SIG-M5 (cell line): Measurements from ENCODE around the gene ART4.

Experiments used
- DNase-seq: peaks from one replicate; lab custom pipeline; 2025; lab: John Stamatoyannopoulos, UW

The ART4 gene

DNA sequence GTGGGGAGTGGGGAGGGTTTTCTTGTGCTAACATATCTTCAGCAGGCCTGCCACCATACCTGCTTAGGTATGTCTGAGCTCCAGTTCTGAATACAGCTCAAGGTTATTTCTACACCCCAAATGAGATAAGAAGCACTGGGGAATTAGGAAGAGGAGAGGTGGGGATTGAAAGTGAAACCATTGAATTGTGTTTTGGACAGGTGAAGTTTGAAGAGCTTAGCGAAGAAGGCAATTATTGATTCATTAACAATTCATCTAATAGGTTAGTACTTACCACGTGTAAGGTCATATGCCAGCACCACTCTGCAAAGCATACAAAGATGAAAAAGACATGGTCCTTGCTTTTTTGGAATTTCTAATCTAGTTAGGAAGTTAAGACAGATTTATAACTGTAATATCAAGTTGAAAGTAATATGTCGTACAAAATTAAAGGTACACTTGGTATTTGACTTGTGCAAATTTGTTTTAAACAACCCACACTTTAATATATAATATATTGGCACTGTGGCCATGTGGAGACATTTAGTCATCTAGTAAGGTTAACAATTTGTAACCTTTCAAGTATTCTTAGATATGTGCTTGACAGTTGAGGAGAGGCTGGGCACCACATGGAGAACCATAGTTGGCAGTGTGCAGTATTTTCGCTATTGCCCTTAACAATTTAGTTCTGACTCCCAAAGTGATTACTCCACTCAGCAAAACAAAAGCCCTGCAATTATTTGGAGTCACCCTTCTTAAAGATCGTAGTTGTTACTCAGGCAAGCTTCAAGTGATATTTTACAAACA is 33.0 kb downstream of the ART4 start:
- no peak for DNase-seq

- DNase-seq = no peak
Observed at GRCh38 chr12:14803830-14804160, 39.5 kb downstream of the ART4 start.

DNA sequence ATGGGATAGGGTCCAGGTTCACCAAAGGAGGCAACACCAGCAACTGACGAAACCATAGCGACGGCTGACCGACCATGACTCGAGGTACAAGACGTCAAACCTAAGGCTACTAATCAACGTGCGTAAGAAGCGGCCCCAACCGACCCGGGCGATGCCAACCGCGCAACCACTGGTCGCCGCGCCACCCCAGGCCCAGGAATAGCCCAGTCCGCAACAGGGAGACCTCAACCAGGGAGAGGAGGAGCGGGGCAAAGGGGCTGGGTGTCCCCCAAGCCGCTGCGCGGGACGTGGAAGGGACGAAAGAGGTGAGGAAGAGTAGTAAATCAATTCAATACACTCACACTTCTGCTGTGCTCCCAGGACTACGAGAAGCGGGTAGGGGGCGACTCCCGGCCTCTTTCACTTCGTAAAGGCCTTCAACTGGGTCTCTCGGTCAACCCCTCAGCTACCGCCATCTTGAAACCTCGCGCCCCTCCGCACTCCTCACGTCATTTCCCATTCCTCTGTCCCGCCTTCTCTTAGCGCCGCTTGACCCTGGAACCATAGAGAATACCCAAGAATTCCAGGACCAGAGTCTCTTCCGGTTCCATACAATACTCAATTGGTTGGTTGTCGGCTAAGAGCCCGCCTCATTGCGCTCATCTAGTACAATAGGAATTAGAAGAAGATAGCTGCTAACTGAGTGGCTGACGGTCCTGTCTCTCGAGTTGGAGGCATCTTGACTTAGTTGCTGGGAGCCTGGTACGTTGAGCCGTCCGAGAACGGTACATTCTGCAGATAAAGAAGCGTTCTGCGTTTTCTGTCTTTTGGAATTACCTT is 40.1 kb downstream of the ART4 start, which contains the start of the genes C12orf60 and WBP11:
Gene C12orf60 (plus strand): TSS at position 660 of the 819 bp plus-strand sequence. CDS start 19,266 bp downstream, outside the sequence.
Gene WBP11 (minus strand): TSS at position 468 of the 819 bp plus-strand sequence. CDS start 2,095 bp downstream, outside the sequence.
- peak; percentile 99 for DNase-seq

DNA sequence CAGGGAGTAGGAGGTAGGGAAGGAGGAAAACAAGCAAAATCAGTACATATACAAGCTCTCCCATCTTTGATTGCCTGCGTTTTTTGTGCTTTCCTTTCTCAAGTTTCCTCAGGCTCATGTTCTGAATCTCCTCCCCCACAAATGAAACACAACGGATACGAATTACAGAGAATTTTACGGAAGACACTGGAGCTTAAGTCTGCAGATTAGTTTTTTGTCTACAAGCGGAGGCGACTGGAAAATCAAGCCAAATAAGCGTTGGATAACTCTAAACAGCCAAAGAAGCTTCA is 40.7 kb downstream of the ART4 start:
- DNase-seq = no peak

DNA sequence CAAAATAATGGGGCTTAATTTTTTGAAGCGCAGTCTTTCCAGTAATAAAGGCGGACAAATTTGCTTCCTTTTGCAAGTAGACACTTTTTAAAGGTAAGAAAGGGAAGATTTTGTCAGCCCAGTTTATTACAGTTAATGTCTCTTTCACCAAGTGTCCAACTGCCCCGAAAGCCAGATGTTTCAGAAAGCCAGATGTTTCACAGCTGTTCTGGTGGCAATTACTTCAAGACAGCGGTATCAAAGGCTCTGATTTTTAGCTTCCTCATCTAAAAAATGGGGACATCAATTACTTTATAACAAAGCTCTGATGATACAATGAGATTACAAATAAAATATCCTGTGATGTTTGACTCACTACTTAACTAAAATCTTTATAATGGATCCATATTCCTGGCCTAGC is 41.1 kb downstream of the ART4 start:
- DNase-seq = no peak

- DNase-seq = no peak
Observed at GRCh38 chr12:14795028-14795448, 48.3 kb downstream of the ART4 start.

- DNase-seq = no peak
Observed at GRCh38 chr12:14785568-14785967, 57.8 kb downstream of the ART4 start.

- no peak for DNase-seq
Observed at GRCh38 chr12:14784471-14784870, 58.9 kb downstream of the ART4 start.

DNA sequence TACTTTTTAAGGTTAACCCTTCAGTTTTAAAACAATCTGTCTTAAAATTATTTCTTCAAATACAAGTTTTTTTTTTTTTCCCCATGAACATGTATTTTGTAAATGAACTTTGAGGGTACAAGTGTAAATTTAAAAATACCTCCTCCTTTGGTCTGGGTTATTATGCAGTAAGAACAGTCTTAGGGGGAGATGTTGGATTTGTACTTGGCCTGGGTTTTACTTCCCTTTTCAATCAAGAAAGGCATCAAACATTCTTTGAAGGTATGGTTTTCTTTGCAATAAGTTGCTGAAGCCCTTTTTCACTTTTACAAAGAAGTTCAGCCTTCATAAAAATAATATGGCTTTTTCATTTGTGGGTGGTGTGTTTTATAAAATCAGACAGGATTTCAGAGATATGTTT is 60.6 kb downstream of the ART4 start:
- DNase-seq = no peak

GRCh38 chr12:14781563-14781962 is 61.8 kb downstream of the ART4 start:
- no peak for DNase-seq

DNA sequence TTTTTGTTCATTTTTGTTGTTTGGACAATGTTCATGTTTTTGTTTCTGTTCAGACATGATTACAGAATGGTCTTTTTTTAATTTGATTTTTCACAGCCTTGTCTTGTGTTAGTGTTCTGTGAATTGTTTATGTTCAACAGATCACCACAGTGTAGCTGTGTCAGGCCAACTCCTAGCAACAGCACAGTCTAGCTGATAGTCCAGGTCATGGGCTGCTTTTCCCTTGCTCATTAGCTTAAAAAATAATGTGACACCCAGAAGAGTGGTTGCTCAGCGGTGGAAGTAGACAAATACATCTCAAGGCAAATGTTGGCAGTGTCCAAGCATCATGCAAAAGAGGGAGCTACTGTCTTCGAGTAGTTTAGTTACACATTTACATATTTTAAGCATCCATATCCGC is 62.5 kb downstream of the ART4 start:
- no peak for DNase-seq

DNA sequence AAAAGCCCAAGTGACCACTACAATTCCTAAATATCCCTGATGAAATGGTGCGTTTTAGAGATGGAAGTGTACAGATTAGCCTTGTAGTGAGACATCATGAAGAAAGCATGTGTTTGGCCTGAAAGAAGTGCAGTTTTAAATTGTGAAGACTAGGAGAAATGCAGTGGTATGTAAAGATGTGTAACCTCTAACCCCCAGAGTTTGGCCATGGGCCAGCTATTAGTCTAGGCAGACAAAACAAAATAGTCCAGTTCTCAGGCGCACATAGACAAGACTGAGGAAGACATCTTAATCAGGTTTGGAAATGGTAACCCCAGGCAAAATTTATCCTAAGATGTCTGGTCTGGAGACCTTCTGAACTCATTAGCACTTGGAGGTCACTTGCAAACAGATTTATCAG is 63.5 kb downstream of the ART4 start:
- DNase-seq = no peak

DNA sequence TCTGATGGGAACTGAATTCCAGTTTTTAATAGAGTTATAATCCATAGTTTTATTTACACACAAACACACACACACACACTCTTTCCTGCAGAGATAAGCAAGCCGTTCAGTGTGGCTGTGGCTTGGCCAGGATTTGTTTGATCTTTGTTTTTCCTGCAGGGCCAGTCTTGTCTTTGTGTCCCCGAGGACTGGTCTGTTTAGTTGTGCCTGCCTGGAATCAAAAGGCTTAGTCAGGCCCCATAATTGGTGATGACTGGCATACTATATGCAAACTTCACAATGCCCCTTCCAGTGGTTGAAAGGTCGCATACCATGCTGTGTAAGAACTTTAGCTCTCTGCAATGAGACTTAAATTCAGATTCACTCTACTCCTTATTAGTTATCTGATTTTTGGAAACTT is 66.1 kb downstream of the ART4 start:
- DNase-seq = no peak

- DNase-seq = no peak
Observed at GRCh38 chr12:14776236-14776961, 66.9 kb downstream of the ART4 start.

- DNase-seq = no peak
Observed at GRCh38 chr12:14775636-14775980, 67.7 kb downstream of the ART4 start.
